DMS53 treated with DMSO at 0.1 percent for 48 hours (cell line): ENCODE measurements around the gene TRAF7.
"Not testable (repeated sequence)": the region's sequence is repeated elsewhere in the genome, so short reads cannot be mapped to it uniquely, and the experiment has no call there.

ENCODE experiments used
- DNase-seq: peaks from one replicate; lab custom pipeline; 2025; ENCODE audit not compliant: unreplicated experiment; lab: John Stamatoyannopoulos, UW

Gene TRAF7

DNA sequence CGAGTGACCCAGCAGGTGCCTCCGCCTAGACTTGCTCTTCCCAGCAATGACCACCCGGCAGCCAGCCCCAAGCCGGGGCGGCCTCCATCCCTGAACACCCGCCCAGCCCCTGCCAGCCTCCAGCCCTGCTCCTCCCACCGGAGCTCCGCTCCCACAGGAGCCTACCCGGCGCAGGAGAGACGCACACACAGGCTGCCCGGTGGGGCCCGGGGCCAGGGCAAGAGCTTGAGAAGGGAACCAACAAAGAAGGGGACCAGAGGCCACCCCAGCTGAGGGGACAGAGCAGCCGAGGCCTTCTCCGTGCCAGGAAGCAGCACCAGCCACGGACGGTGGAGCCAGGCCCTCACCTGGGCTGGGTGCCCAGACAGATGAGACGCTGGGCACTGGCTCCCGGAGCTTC is 33.7 kb upstream of the TRAF7 start:
- no peak for DNase-seq

GRCh38 chr16:2122429-2122828 is 33.2 kb upstream of the TRAF7 start:
- no peak for DNase-seq

- DNase-seq, result not testable (repeated sequence)
Measured at GRCh38 chr16:2122934-2123683, 32.5 kb upstream of the TRAF7 start.

DNA sequence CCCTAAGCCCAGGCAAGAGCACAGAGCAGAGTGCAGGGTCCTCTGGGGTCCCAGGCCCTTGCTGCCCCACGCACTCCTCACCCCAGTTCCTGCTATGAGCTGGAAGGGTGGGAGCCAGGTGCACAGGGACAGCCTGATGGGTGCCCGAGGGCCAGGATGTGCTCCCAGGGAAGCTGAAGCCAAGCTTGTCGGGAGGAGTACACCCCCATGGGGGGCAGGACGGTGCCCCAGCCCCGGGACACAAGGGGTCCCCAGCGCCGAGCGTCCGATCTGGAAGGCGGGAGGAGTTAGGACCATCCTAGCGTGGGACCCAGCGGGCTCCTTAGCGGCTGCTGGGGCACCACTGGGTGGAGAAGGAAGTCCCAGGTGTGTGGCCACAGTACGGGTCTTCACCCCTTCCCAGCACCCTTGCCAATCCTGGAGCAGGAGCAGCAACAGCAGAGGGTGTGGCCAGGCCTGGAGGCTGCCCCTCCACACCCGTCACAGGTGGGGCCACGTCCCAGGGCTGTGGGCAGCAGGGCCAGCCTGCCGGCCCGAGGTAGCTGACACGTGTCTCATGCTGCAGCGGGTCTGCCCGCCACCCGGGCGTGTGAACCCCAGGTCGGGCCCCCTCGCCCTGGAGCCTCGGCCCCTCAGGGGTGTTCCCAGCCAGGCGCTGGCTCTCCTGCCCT is 31.7 kb upstream of the TRAF7 start:
- not testable (repeated sequence) for DNase-seq

GRCh38 chr16:2124377-2124693 is 31.2 kb upstream of the TRAF7 start:
- not testable (repeated sequence) for DNase-seq

- DNase-seq, result not testable (repeated sequence)
Measured at GRCh38 chr16:2124694-2125444, 30.7 kb upstream of the TRAF7 start.

DNA sequence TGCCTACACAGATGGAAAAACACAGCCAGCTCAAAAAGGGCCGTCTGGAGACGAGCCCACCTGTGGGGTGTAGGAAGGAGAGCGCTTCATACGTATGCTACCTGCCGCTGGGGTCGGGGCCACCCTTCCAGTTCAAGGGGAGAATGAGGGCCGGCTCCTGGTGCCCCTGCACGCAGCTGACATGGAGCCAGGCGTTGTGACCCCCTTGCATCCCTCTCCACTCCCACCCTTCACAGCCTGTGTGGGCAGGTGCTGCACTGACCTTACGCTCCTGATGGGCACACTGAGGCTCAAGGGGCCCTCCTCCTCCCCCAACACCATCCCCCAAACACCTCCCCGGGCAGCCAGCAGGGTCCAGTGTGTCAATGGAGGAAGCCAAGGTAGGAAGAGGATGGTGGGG is 30.0 kb upstream of the TRAF7 start:
- DNase-seq, result not testable (repeated sequence)

GRCh38 chr16:2126161-2126743 is 29.3 kb upstream of the TRAF7 start:
- not testable (repeated sequence) for DNase-seq

GRCh38 chr16:2126928-2127556 is 28.5 kb upstream of the TRAF7 start:
- DNase-seq, result not testable (repeated sequence)

DNA sequence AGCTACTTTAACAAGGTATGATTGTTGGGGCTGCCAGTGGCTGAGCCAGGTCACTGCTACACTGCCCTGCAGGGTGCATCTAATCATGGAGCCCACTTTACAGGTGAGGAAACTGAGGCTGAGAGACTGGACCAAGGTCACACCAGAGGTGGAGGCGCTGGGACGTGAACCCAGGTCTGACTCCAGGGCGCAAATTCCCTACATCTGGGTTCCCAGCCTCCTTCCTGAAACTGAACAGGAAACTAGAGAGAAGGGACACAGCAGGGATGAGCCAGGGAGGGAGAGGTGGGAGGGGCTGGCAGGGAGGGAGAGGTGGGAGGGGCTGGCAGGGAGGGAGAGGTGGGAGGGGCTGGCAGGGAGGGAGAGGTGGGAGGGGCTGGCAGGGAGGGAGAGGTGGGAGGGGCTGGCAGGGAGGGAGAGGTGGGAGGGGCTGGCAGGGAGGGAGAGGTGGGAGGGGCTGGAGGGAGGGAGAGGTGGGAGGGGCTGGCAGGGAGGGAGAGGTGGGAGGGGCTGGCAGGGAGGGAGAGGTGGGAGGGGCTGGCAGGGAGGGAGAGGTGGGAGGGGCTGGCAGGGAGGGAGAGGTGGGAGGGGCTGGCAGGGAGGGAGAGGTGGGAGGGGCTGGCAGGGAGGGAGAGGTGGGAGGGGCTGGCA is 27.8 kb upstream of the TRAF7 start:
- not testable (repeated sequence) for DNase-seq

GRCh38 chr16:2129251-2129650 is 26.3 kb upstream of the TRAF7 start:
- DNase-seq, result not testable (repeated sequence)

GRCh38 chr16:2129890-2130447 is 25.6 kb upstream of the TRAF7 start:
- not testable (repeated sequence) for DNase-seq

DNA sequence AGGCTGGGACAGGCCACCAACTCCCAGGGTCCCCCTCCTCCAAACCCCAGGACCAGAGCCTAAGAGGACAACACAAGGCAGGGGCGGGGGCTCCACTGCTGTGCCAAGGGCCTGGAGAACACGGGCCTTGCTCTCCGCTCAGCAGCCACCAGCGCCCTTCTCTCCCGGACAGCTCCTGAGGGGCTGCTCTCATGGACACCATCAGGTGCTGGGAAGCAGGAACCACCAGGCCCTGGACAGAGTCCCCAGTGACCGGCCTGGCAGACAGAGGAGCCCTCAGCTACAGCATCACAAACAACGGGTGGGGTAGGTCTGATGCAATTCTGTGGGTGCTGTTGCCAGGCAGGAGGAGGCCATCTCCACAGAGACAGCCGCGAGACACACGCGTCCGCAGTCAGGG is 21.8 kb upstream of the TRAF7 start:
- DNase-seq, result not testable (repeated sequence)

GRCh38 chr16:2135071-2135470 is 20.5 kb upstream of the TRAF7 start:
- DNase-seq, result not testable (repeated sequence)

- DNase-seq, result peak; percentile 64
Measured at GRCh38 chr16:2135770-2136490, 19.7 kb upstream of the TRAF7 start, which contains the start of gene PKD1. Gene PKD1, minus strand, starts transcription at chr16:2135898. Its CDS starts 209 bp downstream, at chr16:2135689.

- DNase-seq, result peak; percentile 35
Measured at GRCh38 chr16:2142942-2143877, 12.4 kb upstream of the TRAF7 start.

DNA sequence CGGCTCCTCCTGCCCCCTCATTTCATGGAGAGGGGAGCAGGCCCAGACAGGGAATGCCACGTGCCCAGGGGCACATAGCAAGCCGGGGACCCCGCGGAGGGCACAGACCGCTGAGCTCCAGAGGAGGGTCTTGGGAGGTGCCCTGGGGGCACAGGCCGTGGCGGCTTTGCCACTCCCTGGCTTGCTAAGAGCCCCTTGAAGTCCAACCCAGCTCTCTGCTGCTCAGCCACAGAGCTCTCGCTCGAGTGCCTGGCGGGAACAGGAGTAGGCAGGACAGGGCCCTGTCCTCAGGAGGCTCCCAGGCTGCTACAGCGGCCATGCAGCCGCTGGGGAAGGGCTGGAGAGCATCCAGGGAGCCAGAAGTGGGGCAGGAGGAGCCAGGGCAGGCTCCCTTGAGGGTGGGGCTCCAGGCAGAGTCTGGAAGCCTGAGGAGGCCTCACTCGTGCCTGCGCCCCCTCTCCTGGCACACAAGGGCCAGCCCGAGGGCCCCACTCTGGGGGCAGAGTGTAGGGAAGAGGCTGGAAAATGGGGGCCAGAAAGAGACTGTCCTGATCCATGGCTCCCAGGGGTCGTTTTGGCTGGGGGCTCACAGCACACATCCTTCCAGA is 11.6 kb upstream of the TRAF7 start:
- DNase-seq, result no peak

DNA sequence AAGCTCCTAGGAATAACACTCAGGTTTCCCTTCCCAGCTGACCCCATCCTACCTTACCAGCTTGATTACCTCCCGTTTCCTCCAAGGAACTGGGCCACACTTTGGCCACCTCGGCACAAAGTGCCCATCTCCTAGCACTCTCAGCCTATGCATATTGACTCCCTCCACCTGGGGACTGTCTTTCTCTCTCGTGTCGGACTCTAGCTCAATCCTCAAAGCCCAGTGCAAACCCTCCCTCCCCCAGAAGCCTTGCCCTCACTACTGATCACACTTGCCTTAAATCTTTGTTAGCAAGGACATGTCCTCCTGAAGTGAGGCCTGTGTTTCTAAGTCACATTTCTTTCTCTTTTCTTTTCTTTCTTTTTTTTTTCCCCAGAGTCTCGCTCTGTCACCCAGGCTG is 9.7 kb upstream of the TRAF7 start:
- DNase-seq, result no peak
